Thyroid gland (tissue), 4 donors: ENCODE results near the gene IDH3G. TPM values are rescaled to one million over a fixed set of nuclear protein-coding genes. Genes with fewer than 3 reads are reported as not detected.

Source experiments
- DNase-seq, 2 donors: peaks; one replicate each; pipeline ENCODE4 v3.0.0-alpha.2; 2019
- H3K27ac ChIP-seq, 3 donors: fragments of 200-600 bp; sonication (generic); 1 replicate in 2 of 3; 2 replicates in 1 of 3; pipeline ENCODE4 v1.5.1; 2016 to 2019; ENCODE audit warnings: mild to moderate bottlenecking in 1 of 3, moderate library complexity in 1 of 3
- H3K27me3 ChIP-seq: fragments of 200-600 bp; sonication (generic); one replicate; pipeline ENCODE4 v1.5.1; 2019
- H3K36me3 ChIP-seq, 2 donors: fragments of 200-600 bp; sonication (generic); one replicate each; pipeline ENCODE4 v1.5.1; 2016 to 2019
- H3K4me1 ChIP-seq, 2 donors: fragments of 200-600 bp; sonication (generic); one replicate each; pipeline ENCODE4 v1.5.1; 2017 to 2019
- H3K4me3 ChIP-seq, 3 donors: fragments of 200-600 bp; sonication (generic); replicated peaks in 1 of 3; 1 replicate in 2 of 3; 2 replicates in 1 of 3; pipeline ENCODE4 v1.5.1; 2016; ENCODE audit warnings: mild to moderate bottlenecking in 1 of 3
- H3K9me3 ChIP-seq: fragments of 200-600 bp; sonication (generic); one replicate; pipeline ENCODE4 v1.5.1; 2017
- CTCF ChIP-seq, 6 experiments: fragments of 200-600 bp in 3 of 6; fragments of 450-650 bp in 3 of 6; sonication (generic) in 3 of 6; IDR thresholded peaks; one replicate each; pipeline ENCODE4 v1.5.1; 2016 to 2019; ENCODE audit warnings: antibody characterized with exemption in 6 of 6, mild to moderate bottlenecking in 2 of 6, inconsistent platforms in 1 of 6, moderate library complexity in 1 of 6
- POLR2A ChIP-seq, 2 donors: fragments of 450-650 bp; IDR thresholded peaks; one replicate each; pipeline ENCODE4 v1.6.1; 2017; ENCODE audit warnings: antibody characterized with exemption in 2 of 2, mild to moderate bottlenecking in 2 of 2, moderate library complexity in 1 of 2
- WGBS, 2 donors: methylation state at CpG; one replicate each; pipeline ENCODE4 v1.1.5; 2017; 5-methylcytosine and 5-hydroxymethylcytosine counted together
- intact Hi-C: fragments of 100-400 bp; cut with DNase I; formaldehyde crosslinking; loops from one replicate; pipeline ENCODE4 v1.15.1; 2023
- total RNA-seq, 4 donors: library from RNA; depleted of rRNA; stranded (reverse); fragments of >200 nt; gene quantifications; one replicate each; pipeline ENCODE4 v1.2.3, GENCODE V29; 2016

Gene IDH3G
- total RNA-seq, 4 donors from 2014 or later, result 77.7 to 148 (median 115) TPM

DNA sequence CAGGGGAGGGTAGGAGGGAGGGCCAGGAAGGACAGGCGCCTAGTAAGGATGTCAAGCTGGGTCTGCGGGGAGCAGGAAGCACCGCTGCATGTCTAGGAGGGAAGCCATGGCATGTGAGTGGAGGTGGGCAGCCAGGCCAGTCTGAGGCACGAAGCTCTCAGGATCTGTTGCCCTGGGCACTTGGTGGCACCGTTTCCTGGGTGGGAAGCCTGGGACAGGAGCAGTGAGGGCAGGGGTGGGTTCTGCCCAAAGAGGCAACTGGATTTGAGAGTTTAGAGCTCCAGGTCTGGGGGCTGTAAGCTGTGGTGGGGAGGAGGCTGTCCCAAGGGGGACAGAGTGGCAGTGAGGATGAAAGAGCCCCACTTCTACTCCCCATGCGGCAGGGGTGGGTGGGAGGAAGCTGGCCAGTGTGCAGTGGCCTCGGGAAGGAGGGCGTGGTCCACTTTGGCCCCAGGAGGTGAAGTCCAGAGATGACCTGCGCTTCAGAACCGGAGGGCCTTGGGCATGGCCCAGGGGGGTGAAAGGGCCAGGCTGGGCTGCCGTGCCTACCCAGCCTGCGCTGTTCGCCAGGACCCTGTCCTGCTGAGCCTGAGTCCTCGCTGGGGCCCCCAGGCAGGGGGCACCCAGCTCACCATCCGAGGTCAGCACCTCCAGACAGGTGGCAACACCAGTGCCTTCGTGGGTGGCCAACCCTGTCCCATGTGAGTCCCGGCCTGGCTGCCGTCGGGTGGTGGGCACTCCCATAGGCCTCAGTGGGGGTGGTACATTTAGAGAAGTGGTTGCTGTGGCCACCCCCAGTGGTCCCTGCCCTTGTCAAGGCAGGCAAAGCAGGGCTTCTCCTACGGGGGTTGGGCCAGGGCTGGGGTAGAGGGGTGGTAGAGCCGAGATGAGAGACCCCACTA lies 21.6 kb downstream of the IDH3G start:
- 79 to 87% methylated on average over 7 of the region's 21 CpGs for WGBS, 2 donors
- Histone ChIP-seq H3K27ac (no peak overlapping the region), H3K36me3 (no peaks in the 10 kb centered on the region), H3K27me3 (no peaks in the 10 kb centered on the region), H3K9me3 (no peaks in the 10 kb centered on the region), H3K4me1 (no peaks in the 10 kb centered on the region), H3K4me3 (no peak overlapping the region)
- TF ChIP-seq POLR2A (IDR thresholded peaks at IDR 0.05) (no peak), CTCF (IDR thresholded peaks at IDR 0.05) (no peak)
- no peak for DNase-seq
- intact Hi-C loops, result no loop called here

- 100% methylated on average over 4 of the region's 37 CpGs; no CpG with 5 or more reads in 1 of the 2 donors for WGBS, 2 donors
- no peak overlapping the region for H3K4me3 ChIP-seq
- no peak for DNase-seq
- H3K27ac ChIP-seq, result no peak overlapping the region
- H3K27me3 ChIP-seq, result no peaks in the 10 kb centered on the region
- no peak for TF ChIP-seq CTCF (IDR thresholded peaks at IDR 0.05)
- TF ChIP-seq POLR2A (IDR thresholded peaks at IDR 0.05), result no peak
- no peaks in the 10 kb centered on the region for H3K36me3 ChIP-seq
- H3K4me1 ChIP-seq, result no peaks in the 10 kb centered on the region
- intact Hi-C loops, result no loop called here
- no peaks in the 10 kb centered on the region for H3K9me3 ChIP-seq
Observed at GRCh38 chrX:153771415-153772315, 22.5 kb downstream of the IDH3G start.

DNA sequence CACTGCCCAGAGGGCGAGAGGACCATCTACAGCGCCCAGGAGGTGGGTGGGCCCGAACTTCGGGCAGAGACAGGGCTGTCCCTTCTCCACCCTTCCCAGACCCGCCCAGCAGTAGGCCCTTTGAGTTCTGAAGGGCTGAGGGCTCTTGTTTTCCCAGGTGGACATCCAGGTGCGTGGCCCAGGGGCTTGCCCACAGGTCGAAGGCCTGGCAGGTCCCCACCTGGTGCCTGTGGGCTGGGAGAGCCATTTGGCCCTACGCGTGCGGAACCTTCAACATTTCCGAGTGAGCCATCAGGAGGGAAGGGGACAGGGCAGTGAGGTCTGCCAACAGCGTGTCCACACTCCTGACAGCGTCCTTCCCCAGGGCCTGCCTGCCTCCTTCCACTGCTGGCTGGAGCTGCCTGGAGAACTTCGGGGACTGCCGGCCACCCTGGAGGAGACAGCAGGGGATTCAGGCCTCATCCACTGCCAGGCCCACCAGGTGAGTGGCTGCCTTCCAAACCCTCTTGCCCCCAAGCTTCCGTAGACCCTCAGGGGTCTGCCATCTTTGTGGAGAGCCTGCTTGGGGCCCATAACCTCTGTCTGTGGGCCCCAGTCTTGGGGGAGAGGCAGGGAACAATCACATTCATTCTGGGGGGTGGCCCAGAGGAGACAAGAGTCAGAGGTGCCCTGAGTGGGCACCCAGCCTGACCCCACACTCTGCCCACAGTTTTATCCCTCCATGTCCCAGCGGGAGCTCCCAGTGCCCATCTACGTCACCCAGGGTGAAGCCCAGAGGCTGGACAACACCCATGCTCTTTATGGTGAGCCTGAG lies 23.4 kb downstream of the IDH3G start:
- Histone ChIP-seq H3K4me1 (no peaks in the 10 kb centered on the region), H3K27me3 (no peaks in the 10 kb centered on the region), H3K9me3 (no peaks in the 10 kb centered on the region), H3K4me3 (no peak overlapping the region), H3K36me3 (no peaks in the 10 kb centered on the region), H3K27ac (no peak overlapping the region)
- intact Hi-C loops, result no loop called here
- WGBS, 2 donors, result 94% methylated on average over 7 of the region's 18 CpGs; no CpG with 5 or more reads in 1 of the 2 donors
- DNase-seq, result no peak
- TF ChIP-seq POLR2A (IDR thresholded peaks at IDR 0.05) (no peak), CTCF (IDR thresholded peaks at IDR 0.05) (no peak)

DNA sequence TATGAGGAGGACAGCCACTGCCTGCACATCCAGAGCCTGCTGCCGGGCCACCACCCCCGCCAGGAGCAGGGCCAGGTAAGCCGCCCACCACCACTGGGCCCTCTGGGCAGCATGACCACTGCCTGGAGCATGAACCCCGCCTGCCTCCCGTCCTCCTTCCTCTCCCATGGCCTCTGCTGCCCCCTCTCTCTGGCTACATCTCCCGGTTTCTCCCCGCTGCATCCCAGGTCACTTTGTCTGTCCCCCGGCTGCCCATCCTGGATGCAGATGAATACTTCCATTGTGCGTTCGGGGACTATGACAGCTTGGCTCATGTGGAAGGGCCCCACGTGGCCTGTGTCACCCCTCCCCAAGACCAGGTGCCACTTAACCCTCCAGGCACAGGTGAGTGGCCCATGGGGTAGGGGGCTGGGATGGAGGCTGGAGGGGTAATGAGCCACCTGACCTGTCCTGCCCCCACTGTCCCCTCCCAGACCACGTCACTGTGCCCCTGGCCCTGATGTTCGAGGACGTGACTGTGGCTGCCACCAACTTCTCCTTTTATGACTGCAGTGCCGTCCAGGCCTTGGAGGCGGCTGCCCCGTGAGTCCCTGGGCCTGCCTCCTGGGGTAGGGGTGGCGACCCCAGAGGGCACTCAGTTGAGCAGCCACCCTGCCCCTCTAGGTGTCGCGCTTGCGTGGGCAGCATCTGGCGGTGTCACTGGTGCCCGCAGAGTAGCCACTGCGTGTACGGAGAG lies 24.1 kb downstream of the IDH3G start:
- 88 to 92% methylated on average over 7 of the region's 25 CpGs for WGBS, 2 donors

More for the DNA sequence above, 24.1 kb downstream of the IDH3G start:
- H3K36me3 ChIP-seq, result no peaks in the 10 kb centered on the region
- no peak overlapping the region for H3K27ac ChIP-seq
- intact Hi-C loops, result loop anchor here (5.0 kb wide), 1 partner anchor 182 kb away; no protein-coding TSS in a partner anchor
- no peak overlapping the region for H3K4me3 ChIP-seq
- TF ChIP-seq CTCF (IDR thresholded peaks at IDR 0.05) (no peak), POLR2A (IDR thresholded peaks at IDR 0.05) (no peak)
- DNase-seq, result no peak
- H3K4me1 ChIP-seq, result no peaks in the 10 kb centered on the region
- H3K27me3 ChIP-seq, result no peaks in the 10 kb centered on the region
- no peaks in the 10 kb centered on the region for H3K9me3 ChIP-seq
